HEK293T (cell line): ENCODE measurements around the gene SORT1.

Source experiments
- ARNT ChIP-seq: fragments of 450-650 bp; IDR thresholded peaks from 2 replicates; pipeline ENCODE4 v1.6.1; 2017; ENCODE audit warnings: mild to moderate bottlenecking
- SP1 ChIP-seq: fragments of 450-650 bp; IDR thresholded peaks from 2 replicates; pipeline ENCODE4 v1.6.1; 2017

GRCh38 chr1:109402025-109402424 lies 4.3 kb upstream of the SORT1 start:
- no peak for TF ChIP-seq ARNT
- TF ChIP-seq SP1: no peak
